Measurements from ENCODE around the gene C11orf16.
"Not testable (repeated sequence)": the region's sequence is repeated elsewhere in the genome, so short reads cannot be mapped to it uniquely, and the experiment has no call there.

The C11orf16 gene

DNA sequence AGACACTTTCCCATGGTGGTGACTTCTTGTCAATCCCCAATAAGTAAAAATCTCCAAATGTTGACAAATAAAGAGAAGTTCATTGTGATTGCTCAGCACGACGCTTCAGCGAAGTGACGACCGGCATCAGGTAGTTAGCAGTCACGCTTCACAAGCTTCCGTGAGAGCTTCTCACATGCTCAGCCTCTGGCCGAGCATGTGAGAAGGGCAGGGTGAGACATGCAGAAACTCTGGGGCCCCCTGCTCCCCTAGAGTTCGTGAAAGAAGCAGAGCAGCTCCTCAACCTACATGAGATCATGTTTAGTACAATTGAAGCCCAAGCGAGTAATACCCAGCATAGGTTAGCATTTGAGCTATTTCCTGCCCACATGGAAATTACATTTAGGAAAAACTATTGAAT, 4.4 kb upstream of the C11orf16 start:
- no peak for DNase-seq (ENCODE audit: low read depth)

DNA sequence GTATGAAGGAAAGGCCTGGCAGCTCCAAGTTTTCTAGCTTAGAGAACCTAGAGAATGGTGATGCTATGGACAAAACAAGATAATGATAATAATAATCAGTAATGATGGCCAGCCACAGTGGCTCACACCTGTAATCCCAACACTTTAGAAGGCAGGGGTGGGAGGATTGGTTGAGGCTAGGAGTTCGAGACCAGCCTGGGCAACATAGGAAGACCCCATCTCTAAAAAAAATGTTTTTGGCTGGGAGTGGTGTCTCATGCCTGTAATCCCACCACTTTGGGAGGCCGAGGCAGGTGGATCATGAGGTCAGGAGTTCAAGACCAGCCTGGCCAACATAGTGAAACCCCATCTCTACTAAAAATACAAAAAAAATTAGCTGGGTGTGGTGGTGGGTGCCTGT, 3.0 kb upstream of the C11orf16 start:
- not testable (repeated sequence) for DNase-seq (ENCODE audit: low read depth)

DNA sequence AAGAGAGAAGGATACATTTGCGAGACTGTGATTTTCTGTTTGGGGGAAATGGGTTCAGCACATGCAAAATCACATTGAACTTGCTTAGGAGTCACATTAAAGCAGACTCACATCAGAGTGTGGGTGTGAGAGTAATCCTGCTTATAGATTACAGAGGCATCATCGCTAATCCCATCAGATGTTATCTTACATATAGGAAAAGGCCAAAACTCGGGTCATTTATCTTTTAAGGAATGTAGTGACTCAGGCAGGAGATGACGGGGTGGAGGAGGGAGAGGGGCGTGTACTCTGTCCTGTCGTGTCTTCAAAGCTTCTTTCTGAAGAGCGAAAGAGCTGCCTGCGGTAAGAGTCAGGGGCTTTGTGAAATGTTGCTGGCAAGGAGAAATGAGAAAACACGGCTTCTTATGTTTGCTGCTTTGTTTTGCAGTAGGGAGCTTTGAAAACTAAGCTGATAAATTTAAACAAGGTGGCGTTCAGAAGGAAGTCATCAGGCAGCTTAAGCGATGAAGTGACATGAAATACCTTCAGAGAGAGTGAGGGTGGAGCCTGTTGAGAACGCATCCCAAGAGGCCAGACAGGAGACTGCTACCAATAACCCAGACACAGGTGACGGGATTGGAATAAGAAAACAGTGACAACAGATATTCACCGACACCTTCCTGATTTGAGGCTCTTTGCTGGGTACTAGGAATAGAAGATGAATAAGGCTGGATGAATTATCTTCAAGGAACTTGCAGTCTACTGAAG, 2.2 kb upstream of the C11orf16 start:
- DNase-seq (ENCODE audit: low read depth) = no peak

DNA sequence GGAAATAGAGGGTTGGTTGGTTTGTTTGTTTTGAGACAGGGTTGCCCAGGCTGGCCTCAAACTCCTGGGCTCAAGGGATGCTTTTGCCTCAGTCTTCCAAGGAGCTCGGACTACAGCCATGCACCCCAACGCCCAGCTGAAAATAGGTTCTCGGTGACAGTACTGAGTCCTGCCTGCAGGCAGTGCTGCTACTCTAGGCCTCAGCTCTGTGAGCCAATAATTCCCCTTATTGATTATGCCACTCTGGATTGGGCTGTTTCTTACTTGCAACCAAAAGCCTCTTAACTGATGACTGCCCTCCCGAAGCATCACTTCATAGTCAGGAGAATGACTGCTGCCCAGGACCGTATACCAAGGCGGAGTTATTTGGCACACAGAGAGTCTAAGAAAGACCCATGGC, 1.2 kb upstream of the C11orf16 start:
- DNase-seq (ENCODE audit: low read depth) = no peak

DNA sequence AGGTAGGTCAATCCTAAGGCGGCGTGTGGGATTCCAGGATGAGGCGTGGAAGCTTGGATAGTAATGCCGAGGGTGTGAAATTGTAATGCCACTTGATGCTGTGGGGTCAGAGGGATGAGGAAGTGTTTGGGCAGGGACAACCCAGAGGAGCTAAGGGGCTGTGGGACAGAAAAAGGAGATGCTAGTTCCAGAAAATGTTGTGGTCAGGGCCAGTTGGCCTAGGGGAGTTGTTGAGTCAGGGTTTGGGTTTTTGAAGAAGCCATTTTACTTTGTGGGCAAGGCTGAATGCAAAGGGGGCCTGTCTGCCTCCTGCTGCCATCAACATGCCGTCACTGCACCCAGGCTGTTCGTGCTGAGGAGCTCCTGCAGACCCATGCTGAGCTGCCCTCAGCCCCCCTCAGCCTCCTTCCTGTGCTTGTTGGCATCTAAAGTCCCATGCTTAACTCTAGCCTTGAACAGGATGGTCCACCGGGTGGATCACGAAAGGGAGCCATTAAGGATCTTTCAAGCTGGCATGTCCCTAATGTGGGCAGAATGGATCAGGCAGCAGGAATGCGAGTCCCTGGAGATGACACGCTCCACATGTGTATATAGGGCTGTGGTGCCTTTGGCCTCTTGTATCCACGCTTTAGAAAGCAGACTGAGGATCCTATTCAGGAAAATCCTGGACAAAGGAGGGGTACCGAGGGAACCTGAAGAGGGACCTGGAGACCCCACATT, 2.1 kb downstream of the C11orf16 start:
- no peak for DNase-seq (ENCODE audit: low read depth)

DNA sequence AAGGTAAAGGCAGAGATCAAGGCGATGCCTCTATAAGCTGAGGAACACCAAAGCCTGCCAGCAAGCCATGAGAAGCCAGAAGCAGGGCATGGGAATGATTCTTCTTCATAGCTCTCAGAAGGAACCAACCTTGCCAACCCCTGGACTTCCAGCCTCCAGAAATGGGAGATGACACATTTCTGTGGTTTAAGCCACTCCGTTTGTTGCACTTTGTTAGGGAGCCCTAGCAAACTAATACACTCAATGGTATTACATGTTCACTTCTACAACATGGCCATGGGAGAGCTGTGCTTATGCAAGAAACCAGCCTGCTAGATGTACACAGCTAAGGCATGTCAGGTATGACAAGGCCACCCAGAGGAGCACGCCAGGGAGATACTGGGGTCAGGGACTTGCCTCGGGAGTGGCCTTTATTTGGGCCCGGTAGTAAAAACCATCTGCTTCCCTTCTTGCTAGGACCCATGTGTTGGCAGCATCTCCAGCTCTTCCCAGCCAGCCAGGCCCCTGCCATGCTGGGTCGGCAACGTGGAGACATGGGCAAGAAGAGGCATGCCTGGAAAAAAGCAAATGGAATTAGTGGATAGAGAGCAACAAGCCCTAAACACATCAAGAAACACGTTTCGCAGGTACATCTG, 3.6 kb downstream of the C11orf16 start:
- DNase-seq (ENCODE audit: low read depth) = no peak

DNA sequence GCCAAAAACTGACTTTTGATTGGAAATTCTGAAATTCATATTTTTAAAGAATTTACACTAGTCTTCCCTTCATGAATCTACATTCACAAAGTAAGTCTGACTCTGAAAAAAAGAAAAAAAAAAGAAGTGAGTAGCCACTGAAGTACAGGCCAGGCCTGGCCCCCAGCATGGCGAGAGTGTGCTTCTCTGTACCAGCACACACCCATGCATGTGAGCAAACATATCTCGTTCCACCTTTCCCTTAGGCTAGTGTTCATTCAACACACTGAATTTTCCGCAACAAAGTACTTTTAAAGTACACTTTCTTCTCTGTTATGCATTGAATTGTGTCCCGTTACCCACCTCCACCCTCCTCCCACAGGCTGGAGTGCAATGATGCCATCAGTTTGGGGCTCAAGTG, 4.5 kb downstream of the C11orf16 start:
- no peak for DNase-seq (ENCODE audit: low read depth)

DNA sequence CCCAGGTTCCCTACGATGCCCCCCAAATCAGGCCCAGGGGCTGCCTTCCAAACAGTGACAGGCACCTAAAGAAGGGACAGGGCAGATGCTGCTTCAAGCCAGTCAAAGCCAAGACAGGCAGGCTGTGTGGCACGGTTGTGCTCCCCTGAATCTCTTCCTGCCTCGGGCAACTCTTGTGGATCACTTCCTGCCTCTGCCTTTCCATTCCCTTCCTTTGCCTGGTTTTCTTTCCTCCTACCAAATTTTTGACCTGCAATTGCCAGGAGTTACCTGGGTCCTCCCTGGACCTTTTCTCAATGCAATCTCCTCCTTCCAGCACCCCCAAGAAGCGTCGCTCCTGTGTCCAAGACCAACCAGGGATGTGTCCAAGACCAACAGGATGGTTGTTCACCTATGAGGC, 5.5 kb downstream of the C11orf16 start:
- DNase-seq (ENCODE audit: low read depth) = no peak

DNA sequence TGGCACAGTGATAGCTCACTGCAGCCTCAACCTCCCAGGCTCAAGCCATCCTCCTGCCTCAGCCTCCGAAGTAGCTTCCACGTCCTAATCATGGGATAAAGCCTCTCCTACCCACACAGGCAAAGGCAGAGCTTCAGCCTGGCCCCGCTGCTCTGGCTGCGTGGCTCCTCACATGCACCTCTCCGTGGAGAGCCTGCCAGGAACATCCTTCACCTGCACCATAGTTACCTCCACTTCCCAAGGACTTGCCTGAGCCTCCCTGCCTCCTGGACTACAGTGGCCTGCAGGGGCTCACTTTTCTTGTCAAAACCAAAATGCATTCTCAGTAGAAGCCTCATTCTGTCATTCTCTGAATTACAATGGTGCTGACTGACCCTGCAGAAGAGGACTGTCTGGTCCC, 6.5 kb downstream of the C11orf16 start:
- no peak for DNase-seq (ENCODE audit: low read depth)

DNA sequence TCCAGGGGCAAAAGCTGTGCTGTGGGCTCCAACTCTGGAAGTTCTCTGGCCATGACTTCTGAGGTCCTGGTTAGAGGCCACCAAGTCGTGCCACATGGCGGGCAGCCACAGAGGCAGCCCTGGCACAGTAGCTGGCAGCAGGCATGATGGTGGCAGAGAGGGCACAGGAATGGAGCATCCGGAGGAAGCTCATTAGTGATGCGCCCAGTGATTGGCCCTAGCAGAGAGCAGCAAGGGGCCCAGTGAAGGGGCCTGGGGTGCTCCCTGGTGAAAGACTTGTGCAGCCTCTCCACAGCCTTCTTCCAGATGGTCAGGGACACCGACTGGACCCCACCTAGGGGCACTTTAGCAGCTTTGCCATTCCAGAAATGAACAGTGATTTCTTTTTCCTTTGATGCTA, 7.0 kb downstream of the C11orf16 start:
- no peak for DNase-seq (ENCODE audit: low read depth)

DNA sequence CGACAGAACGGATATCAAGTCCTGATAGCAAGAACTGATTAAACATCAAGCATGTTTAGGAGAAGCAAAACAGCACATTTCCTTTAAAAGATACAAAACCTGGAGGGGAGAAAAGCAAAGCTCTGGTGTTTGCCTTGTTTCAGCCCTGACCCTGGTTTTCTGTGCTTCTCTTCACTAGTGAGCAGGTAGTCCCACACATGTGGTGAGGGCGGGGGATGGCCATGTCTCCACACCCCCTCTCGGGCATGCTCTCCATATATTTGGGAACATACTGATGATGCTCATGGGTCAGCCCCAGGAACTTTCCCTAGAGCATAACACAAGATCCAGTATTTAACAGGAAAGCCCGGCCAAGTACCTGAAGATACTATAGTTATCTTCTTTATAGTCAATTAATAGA, 10.1 kb downstream of the C11orf16 start:
- no peak for DNase-seq (ENCODE audit: low read depth)

DNA sequence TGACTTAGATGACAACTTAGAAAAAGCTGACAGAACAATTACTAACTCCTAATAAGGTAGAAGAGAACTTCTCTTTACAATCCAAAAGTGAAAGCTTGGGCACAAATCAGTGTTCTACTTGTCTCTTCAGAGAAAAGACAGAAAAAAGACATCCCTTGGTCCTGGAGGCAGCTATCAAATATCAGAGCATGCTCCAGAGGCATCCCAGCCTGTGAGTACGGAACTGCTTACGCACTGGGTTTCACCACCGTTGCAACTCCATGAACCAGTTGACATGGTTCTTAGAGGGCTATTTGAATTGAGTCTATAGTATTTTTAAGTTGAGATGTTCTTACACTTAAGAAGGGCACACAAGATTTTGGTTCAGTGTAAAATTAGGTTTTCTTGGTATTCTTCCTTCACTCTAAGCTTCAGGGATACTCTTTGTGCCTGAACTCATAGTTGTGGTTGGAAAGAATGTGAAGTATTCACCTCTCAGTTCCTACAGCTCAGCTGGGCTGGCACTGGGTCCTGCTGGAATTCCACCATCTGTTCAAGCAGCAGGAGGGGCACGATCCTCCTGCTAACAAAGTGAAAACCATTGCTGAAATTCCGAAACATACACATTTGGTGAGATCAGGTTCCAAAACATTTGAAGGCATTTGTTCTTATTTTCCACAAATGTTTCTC, 15.5 kb downstream of the C11orf16 start:
- DNase-seq (ENCODE audit: low read depth) = no peak

DNA sequence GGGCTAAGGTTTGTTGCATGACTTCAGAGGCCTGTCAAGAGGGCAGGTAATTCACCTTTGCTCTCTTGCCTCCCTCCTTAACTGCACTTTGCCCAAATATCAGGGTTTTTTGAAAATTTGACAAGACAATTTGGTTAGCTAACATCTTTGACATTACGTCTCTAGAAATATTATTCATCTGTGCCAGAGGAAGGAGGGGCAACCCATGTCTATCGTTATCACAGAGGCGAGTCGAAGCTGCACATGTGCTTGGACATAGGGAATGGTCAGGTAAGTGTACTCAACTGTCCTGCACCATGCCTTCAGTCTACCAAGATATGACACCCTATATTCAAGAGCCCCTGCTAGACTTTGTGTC, 18.1 kb downstream of the C11orf16 start:
- DNase-seq (ENCODE audit: low read depth) = no peak

DNA sequence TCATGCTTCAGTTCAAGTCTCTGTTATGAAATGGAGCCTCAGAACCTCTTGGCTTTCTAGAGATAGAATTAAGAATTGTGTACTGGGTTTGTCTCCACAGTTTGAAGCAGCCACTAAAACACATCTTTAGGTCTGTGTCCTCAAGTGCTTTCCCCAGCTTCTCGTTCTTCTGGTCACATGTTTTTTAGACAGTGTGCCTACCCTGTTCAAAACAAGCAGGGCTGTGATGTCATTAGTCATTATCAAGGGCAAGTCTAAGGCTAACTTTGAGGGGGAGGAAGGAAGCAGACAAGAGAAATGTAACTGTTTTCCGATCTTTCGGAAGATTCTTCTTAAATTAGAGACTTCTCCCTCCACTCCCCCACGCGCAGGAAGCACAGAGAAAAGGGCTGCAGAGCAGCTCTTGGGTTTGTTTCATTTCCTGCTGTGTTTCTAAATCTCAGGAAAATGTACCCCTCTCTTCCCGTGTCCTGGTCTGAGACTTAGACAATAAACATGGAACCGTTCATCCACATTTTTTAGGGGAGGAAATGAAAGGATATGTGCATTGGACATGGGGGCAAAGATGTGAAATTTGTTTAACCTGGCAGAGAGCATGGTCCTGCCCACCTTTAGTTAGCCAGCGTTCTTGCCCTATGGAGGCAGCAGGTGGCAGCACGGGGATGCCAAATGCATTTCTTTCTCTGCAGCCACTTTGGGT, 18.6 kb downstream of the C11orf16 start:
- no peak for DNase-seq (ENCODE audit: low read depth)

DNA sequence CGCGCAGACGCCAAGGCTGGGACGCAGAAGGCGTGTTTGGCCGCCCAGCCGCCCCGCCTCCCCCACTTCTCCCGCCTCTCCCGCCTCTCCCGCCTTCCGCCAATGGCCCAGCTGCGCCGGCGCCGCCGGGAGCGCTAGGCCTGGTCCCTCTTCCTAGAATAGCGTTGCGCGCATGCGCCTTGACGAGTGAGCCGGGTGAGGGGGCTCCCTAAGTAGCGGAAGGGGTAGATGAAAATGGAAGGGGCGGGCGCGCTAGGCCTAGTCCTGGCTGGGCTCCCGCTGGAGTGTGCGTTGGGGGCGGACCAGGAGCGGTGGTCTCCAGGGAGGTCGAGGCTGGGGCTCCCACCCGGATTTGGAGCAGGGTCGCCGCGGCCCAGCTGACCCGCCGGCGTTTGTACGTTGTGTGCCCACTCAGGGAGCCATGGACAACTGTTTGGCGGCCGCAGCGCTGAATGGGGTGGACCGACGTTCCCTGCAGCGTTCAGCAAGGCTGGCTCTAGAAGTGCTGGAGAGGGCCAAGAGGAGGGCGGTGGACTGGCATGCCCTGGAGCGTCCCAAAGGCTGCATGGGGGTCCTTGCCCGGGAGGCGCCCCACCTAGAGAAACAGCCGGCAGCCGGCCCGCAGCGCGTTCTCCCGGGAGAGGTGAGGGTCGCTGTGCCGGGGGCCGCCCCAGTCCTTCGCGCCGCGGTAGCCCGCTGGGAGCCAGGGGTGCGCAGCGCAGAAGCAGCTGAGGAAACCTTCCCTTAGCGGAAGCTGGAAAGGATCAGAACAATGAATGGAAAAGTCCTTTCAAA, 21.5 kb downstream of the C11orf16 start, which contains the start of gene AKIP1:
TSS of gene AKIP1 (plus strand) at position 161 of the 795 bp plus-strand sequence. CDS start at position 422, 261 bp downstream.
- peak; percentile 61 for DNase-seq (ENCODE audit: low read depth)

DNA sequence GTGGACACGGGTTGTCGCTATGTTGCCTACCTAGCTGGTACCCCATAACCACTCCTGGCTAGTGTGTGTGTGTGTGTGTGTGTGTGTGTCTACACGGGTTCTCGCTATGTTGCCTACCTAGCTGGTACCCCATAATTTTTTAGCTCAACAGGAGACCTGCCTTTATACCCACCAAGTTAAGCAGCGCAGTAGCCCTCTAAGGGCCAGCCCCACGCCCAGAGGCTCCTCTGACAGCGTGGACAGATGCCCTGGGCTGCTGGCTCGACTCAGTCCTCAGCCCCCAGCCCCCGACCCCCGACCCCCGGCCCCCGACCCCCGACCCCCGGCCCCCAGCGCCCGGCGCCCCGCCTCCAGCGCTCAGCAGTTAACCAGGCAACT, 22.1 kb downstream of the C11orf16 start:
- no peak for DNase-seq (ENCODE audit: low read depth)

DNA sequence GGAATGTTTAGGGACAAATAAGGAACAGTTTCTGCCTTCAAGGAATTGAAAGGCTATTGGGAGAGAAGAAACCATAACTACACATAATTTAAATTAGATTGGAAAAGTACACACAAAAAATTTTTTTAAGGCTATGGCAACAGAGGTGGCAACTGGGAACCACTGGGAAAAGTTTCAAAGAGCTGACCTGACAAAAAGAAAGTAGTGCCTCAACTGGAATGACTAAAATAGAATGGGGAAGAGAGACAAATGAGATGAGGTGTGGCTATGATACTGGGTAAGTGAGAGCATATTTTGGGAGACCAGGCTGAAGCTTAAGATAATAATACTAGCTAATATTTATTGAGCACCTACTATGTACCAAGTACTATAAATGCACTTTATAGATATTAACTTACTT, 24.6 kb downstream of the C11orf16 start:
- DNase-seq (ENCODE audit: low read depth) = no peak

DNA sequence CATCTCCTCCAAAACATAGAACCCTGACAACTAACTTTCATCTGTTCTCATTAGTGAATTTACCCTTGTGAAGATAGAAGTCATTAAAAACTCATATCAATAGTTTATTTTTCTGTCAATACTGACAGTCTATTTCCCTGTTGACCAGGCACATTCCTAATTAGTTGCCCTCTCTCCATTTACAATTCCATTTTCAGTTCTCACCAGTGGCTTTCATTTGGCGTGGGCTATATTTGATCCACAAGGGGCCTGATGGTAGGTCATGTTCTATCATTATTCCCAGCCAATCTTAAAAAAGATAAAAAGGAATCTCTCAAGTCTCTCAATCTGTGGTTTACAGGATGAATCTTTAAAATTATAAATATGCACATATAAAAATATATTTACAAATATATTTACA, 25.6 kb downstream of the C11orf16 start:
- DNase-seq (ENCODE audit: low read depth) = no peak

DNA sequence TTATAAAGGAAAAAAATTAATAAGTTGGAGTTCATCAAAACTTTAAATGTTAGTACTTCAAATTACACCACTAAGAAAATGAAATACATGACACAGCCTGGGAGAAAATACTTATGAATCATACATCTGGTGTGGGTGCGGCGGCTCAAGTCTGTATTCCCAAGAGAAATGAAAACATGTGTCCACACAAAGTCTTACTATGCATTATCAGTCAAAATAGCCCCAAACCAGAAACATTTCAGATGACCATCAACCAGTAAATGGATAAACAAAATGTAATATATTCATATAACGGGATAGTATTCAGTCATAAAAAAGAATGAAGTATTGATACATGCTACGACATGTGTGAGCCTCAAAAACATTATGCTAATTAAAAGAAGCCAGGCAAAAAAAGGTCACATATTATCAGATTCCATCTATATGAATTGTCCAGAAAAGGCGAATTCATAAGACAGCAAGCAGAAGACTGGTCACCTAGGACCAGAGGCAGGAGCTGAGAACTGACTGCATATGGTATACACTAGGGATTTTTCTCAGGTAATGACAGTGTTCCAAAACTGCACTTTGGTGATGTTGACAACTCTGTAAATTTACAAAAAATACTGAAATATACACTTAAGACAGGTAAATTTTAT, 27.1 kb downstream of the C11orf16 start:
- no peak for DNase-seq (ENCODE audit: low read depth)

DNA sequence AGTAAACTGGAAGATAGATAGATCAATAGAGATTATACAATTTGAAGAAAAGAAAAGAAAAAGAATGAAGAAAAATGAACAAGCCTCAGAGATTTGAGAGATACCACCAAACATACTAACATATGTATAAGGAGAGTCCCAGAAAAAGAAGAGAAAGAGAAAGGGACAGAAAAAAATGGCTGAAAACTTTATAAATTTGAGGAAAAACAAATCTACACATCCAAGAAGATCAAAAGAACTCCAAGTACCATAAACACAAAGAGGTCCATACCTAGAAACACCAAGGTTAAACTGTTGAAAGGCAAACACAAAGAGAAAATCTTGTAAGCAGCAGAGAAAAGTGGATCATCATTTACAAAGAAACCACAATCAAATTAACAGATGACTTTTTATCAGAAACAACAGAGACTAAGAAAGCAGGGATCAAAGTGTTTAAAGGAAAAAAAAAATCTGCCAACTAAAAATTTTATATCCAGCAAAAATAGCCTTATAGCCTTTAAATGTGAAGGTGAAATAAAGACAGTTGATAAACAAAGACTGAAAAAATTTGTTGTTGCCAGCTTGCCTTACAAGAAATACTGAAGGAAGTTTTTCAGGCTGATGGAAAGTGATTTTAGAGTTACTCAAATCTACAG, 33.5 kb downstream of the C11orf16 start:
- DNase-seq (ENCODE audit: low read depth) = no peak
